Activated T-cell treated with anti-CD3 and anti-CD28 coated beads for 1 hour (primary cell): ENCODE measurements around the gene RARB.

Experiments
- DNase-seq: peaks from one replicate; pipeline ENCODE4 v3.0.0-alpha.2; 2020; ENCODE audit warnings: low read depth

The RARB gene

DNA sequence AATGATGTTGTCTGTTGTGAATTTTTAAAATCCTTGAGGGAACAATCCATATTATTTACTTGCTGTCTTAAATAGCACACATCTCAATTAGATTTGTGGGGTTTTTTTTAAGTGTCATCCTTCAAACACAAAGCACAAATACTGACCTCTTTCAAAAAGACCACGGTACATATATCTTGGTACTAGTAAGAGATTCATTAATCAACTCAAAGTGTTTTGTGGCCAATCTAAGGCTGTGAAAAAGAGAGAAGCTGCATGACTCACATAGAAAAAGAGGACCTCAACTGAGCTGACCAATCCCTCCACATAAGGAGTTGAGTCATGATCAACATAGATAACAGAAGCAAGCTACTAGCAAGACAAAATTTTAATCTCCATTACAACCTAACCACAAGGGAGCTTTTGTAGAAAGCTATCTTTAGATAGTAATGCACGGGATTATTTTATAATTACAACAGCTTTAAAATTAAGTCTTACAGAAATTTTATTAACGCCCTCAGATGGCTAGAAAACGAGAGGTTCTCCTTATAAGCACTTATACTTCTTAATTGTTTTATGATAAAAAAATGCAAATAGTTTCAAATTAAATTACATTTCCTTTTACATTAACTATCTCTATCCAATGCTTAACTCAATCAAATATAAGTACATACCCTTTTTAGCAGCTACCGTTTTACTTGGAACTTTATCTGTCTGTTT is 176.2 kb downstream of the RARB start:
- DNase-seq, result no peak

DNA sequence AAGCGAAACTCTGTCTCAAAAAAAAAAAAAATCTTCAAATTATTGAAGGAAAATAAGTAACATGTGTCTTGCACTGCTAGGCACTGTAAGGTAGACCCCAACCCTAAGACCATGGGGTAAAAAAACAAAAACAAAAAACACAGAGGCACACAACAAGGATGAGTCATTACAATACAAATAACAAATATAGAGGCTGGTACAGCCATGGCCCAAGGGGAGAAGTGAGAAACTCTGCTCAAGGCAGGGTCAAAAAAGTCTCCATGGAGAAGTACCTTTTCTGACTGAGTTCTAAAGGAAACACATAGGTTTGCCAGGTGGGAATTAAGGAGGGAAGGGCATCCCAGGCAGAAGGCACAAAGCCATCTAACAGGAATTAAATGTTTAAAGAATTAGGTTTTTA is 182.1 kb downstream of the RARB start:
- no peak for DNase-seq

DNA sequence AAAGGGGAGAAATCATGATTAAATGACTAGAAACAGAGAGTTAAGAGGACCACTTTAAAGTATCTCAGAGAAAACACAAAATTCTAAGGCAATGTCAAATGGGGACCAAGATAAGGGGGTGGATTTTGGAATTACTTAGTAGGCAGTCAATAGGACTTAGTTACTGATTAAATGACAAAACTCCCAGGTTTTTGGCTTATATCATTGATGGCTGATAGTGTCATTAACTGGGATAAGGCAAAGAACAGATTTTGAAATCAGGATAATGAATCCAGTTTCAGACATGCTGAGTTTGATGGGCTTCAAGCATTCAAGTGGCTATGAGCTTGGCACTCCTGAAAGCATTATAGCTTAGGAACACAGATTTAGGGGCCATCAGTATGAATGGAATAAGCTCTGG is 182.7 kb downstream of the RARB start:
- DNase-seq, result no peak

DNA sequence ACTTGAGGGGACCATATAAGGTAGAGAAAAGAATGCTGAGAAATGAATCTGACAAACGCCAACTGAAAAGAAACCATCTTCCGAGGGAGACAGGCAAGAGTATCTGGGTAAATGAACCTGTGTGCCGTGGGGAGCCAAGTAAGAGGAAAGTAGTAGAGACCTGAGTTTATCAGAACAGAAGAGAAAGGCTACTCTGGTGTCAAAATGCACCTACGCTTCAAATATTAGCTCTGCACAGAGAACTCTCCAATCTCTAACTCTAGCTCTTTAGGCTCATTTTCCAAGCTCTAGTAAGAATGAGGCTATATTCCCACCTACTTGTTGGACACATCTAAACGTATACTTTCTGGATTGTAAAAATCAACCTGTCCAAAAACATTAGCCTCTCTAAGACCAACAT is 183.1 kb downstream of the RARB start:
- DNase-seq, result no peak

DNA sequence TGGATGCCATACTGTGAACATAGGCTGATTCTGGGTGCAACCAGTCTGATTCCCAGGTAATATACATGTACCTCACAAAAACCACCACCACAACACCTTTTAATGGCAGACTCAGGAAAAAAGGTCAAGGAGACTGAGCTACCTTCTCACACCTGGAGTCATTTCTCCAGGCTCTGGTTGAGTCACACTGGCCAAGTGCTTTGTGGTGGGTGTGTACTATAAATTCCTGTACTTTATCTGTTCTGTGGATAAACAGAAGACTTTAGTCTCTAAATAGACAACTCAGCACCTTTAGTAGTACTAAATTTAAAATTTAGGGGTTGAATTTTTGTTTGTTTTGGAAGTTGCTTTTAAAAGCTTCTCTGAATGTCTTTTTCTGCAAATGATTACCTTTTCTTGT is 190.0 kb downstream of the RARB start:
- DNase-seq, result no peak

DNA sequence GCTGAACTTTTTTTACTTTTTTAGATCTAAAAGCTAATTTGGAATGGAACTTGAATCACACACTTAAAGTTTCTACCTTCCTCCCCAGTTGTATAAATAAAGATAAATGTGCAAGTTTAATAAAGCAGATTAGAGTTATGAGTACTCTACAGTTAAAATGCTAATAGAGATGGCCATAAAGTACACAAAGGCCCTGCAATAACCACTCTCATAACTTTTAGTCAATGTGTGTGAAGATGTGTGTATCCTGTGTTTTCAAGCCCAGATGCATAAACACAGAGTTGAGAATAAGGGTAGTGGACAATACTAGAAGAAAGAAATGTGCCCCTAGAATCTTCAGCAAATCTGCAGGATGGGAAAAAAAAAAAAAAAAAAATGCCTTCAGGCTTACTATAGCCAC is 191.3 kb downstream of the RARB start:
- no peak for DNase-seq

DNA sequence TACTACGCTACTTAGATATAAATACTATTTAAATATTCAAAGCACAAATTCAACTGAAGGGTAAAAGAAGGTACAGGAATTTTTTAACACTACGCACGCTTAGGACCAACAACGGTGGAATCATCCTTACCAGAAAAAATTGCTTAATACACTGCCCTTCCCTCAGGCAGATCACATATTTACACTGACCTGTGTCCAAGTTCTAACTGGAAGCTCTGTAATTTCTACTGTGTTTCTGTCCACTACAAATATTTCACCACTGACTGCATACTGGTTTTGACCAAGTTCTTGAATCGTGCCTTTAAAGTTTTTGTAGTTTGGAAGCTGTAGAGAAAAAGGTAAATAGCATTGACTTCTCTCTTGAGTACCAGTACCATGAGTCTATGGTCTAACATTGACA is 192.4 kb downstream of the RARB start:
- DNase-seq, result no peak

DNA sequence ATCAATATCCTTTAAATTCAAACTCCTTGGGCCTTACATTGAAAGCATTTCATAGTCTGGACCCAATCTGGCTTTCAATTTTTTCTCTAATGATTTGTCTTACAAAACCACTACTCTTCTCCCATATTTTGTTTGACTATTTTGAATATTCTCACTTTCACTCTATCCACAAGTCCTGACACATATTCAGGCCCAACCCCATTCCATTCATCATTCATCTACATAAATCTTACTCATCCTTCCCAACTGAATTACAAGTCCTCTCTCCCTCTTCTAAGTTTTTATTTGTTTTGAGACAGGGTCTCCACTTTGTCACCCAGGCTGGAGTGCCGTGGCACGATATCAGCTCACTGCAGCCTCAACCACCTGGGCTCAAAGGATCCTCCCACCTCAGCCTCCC is 193.0 kb downstream of the RARB start:
- no peak for DNase-seq

DNA sequence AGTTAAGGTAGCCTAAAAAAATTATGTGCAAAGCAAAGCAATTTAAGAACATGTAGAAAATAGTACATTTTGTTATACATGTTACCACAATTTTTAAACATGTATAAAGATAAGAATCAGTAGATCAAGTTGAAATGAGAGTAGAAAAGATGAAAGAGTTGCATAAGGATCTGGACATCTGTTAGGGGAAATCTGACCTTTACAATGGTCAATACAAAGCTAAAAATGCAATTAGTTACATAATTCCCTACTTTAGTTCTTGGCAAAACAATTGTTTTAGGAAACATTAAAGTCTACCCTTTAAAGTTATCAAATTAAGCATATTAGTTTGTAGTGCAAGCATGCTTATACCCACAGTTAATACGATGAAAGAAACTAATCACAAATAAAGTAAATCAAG is 203.9 kb downstream of the RARB start:
- no peak for DNase-seq

DNA sequence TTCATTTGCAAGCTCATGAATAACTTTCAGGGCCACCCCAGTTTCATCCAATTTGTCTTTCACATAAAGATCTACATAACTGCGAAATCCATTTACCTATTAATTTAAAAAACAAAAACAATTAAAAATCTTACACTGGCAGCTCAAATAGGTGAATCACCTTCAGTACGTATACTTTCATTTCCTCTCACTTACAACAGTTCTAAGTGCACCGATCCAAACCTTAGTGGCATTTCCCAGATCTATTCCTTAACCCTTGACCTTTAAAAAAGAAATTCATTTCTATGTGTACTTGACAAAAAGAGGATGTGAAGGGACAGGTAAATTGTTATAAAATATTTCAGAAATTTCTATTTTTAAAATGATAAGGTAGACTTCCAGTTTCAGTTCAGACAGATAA is 205.9 kb downstream of the RARB start:
- DNase-seq, result no peak

DNA sequence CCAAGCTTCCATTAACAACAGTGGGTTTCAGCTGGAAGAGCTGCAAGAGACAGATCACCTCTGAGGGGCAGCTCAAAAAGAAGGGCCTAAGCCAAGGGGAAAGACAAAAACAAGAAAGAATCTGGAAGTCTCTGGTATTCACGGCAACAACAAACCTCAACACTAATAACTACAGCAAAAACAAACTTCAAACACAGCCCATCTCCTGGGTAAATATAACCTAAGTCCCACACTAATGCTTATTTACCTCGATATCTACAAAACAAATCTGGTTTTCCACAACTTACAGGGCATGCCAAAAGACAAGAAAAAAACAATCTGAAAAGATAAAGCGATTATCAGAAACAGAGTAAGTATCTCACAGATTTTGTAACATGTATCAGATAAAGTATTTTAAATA is 207.0 kb downstream of the RARB start:
- DNase-seq, result no peak
